ENCODE data around the gene NME1. TPM values are rescaled to one million over a fixed set of nuclear protein-coding genes. Genes with fewer than 3 reads are reported as not detected.
"Not testable (repeated sequence)": the region's sequence is repeated elsewhere in the genome, so short reads cannot be mapped to it uniquely, and the experiment has no call there.

The NME1 gene
- 10 to 100 TPM; 25.9 to 43.9 TPM for total RNA-seq
- long read RNA-seq, transcript NME1-203 (5 exons, 940 nt), result major isoform, 29 of 31 reads
- long read RNA-seq, partial matches to known transcripts, result 1 of 31 reads
- long read RNA-seq, other reads (novel, unspliced or antisense), result 0 of 31 reads

GRCh38 chr17:51153210-51154072 is at the start of gene NME1:
NME1 (plus strand) TSS chr17:51153559; CDS start chr17:51155655, 2,096 bp downstream.
- intact Hi-C loops (cut with DNase I, micrococcal nuclease), result loop anchor here in 1 of 2 donors (2.0 to 10.0 kb wide), 3 partner anchors 36 to 299 kb away; no protein-coding TSS in a partner anchor
- DNase-seq, result peak; percentile 94 to 96
- peak; percentile 93 for ATAC-seq

- ATAC-seq (peak; percentile 27), DNase-seq (no peak)
- intact Hi-C loops (cut with DNase I, micrococcal nuclease), result no loop called here
These were observed 45.6 kb upstream of the NME1 start for GRCh38 chr17:51107778-51108177.

DNA sequence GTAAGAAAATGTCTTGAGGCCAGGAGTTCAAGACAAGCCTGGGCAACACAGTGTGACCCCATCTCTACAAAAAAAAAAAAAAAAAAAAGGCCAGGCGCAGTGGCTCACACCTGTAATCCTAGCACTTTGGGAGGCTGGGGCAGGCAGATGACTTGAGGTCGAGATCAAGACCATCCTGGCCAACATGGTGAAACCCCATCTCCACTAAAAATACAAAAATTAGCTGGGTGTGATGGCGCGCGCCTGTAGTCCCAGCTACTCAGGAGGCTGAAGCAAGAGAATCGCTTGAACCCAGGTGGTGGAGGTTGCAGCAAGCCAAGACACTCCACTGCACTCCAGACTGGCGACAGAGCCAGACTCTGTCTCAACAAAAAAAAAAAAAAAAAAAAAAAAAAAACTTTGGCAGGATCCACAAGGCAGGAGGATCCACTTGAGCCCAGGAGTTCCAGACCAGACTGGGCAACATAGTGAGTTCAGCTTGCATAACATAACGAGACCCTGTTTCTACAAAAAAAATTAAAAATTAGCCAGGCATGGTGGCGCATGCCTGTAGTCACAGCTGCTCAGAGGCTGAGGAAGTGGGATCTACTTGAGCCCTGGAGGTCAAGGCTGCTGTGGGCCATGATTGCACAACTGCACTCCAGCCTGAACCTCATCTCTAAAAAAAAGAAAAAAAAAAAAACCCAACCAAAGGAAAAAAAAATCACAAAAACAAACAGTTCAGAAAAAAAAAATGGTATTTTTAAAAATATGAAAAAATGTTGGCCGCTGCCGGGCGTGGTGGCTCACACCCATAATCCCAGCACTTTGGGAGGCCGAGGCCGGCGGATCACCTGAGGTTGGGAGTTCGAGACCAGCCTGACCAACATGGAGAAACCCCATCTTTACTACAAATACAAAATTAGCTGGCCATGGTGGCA is 40.8 kb upstream of the NME1 start:
- not testable (repeated sequence) for DNase-seq

DNA sequence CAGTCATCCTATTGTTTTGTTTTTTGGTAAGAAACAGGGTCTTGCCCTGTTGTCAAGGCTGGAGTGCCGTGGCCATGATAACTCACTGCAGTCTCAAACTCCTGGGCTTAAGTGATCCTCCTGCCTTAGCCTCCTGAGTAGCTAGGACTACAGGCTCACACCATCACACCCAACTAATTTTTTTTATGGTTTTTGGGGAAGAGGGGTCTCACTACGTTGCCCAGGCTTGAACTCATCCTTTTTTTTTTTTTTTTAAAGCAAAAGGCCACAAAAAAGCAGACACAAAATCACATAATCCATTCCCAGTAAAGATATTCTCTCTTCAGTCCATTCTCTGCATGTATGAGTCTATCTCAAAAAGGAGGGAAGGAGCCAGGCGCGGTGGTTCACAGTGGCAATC is 38.2 kb upstream of the NME1 start:
- intact Hi-C loops (cut with DNase I, micrococcal nuclease), result loop anchor here in 1 of 2 donors (5.0 kb wide), 1 partner anchor 37 kb away; the partner anchor contains the start of gene NME1
- no peak for DNase-seq
- no peak for ATAC-seq

More for the DNA sequence above, 40.8 kb upstream of the NME1 start:
- ATAC-seq, result peak; percentile 21
- intact Hi-C loops (cut with DNase I, micrococcal nuclease), result not testable (repeated sequence)

DNA sequence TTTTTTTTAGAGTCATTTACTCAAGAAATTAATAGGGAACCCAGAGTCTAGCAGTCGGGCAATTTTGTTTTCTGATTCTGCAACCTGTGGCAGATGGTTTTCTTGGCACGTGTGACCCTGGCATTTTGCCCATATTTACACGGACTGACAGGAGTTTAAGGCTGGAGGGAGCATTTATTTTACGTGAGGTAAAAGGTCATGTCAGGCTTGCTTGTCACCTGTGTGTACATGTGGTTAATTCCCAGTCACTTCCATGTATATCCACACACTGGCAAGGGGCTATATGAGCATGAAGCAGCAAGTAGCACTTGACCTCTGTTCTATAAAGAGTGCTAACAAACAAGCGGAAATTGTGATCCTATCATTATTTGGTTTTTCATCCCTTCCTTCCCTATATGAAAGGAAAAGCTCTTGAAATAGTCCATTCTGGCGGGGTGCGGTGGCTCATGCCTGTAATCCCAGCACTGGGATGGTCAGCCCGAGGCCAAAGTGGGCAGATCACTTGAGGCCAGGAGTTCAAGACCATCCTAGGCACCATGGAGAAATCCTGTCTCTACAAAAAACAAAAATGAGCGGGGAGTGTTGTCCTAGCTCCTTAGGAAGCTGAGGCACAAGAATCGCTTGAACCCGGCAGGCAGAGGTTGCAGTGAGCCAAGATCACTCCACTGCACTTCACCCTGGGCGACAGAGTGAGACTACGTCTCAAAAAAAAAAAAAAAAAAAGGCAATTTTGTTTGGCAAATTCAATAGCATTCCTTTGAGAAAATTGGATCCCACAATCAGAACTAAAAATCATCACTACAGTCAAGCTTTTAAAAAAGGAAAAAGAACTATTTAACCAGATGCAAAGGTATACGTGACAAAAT is 34.8 kb upstream of the NME1 start:
- peak; percentile 76 to 81 for DNase-seq
- peak; percentile 25 for ATAC-seq
- intact Hi-C loops (cut with DNase I, micrococcal nuclease), result loop anchor here in 1 of 2 donors (5.0 kb wide), 1 partner anchor 34 kb away; the partner anchor contains the start of gene NME1

DNA sequence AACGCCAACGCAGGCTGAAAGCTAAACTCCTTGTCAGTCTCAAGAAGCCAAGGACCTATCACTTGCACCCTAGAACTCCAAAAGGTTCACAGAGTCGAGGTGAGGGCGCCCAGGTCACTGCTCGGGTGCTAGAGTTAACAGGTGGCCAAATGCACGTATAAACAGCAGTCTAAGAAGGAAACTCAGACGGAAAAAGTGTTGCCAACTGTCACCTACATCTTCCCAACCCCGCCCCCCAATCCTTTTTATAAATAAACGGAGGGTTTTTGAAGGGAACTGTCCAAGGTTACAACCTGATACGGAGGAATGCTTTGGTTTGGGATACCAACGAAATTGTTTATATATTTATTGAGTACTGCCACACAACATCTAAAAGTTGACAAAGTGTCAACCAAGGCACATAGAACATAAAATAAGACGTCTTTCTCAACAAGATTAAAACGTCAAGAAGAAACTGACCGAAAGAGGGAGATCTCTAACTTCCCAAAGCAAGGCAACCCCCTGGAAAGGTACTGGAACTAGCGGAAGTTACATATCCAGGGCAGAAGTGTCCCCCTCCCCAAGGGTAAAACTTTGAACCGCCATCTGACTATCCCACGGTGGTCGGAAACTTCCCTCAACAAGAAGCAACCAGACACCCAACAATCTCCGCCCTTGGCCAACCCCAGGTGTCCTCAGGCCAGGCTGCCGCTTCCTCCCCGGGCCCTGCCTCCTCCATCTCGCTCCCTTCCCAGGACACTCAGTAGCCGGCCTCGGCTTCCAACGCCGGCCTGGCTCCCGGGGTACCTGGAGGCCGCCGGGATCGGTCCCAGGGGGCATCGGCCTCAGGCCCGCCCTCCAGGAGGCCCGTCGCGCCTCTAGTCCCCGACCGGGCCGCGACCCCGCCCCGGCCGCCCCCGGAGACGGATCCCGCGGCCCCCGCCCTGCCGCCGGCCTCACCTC is 33.7 kb upstream of the NME1 start:
- ATAC-seq (peak; percentile 19), DNase-seq (peak; percentile 49 to 63)
- intact Hi-C loops (cut with DNase I, micrococcal nuclease), result loop anchor here in 1 of 2 donors (5.0 kb wide), 1 partner anchor 33 kb away; the partner anchor contains the start of gene NME1

DNA sequence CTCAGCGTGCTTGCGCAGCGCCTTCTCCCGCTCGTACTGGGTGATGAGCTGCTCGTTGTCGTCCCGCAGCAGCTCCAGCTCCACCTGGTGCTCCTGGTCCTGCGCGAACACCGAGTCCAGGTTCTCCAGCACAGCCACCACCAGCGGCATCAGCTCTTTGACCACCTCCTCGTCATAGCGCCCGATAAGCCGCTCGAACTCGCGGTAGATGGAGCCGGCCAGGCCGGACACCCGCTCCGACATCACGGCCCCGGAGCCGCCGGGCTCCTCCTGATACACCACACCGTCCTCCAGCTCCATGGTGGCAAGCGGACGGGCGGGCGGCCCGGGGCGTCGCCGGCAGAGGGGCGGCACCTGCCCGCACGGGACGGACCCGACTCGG is 33.0 kb upstream of the NME1 start:
- ATAC-seq (peak; percentile 29), DNase-seq (peak in 1 of 2 donors; percentile 62)
- intact Hi-C loops (cut with DNase I, micrococcal nuclease), result no loop called here

- intact Hi-C loops (cut with DNase I, micrococcal nuclease), result no loop called here
- DNase-seq (peak; percentile 95 to 96), ATAC-seq (peak; percentile 72)
These were observed 32.4 kb upstream of the NME1 start, which contains the start of gene SPAG9 for GRCh38 chr17:51120739-51121619. SPAG9 (minus strand) TSS chr17:51120868; CDS start chr17:51120656, 212 bp downstream.

GRCh38 chr17:51121620-51122472 is 31.5 kb upstream of the NME1 start:
- peak; percentile 72 for ATAC-seq
- intact Hi-C loops (cut with DNase I, micrococcal nuclease), result no loop called here

GRCh38 chr17:51122473-51123115 is 30.8 kb upstream of the NME1 start:
- ATAC-seq; intact Hi-C loops (cut with DNase I, micrococcal nuclease); DNase-seq: not testable (repeated sequence)

More at GRCh38 chr17:51121620-51122472, 31.5 kb upstream of the NME1 start:
- peak; percentile 88 to 96 for DNase-seq

DNA sequence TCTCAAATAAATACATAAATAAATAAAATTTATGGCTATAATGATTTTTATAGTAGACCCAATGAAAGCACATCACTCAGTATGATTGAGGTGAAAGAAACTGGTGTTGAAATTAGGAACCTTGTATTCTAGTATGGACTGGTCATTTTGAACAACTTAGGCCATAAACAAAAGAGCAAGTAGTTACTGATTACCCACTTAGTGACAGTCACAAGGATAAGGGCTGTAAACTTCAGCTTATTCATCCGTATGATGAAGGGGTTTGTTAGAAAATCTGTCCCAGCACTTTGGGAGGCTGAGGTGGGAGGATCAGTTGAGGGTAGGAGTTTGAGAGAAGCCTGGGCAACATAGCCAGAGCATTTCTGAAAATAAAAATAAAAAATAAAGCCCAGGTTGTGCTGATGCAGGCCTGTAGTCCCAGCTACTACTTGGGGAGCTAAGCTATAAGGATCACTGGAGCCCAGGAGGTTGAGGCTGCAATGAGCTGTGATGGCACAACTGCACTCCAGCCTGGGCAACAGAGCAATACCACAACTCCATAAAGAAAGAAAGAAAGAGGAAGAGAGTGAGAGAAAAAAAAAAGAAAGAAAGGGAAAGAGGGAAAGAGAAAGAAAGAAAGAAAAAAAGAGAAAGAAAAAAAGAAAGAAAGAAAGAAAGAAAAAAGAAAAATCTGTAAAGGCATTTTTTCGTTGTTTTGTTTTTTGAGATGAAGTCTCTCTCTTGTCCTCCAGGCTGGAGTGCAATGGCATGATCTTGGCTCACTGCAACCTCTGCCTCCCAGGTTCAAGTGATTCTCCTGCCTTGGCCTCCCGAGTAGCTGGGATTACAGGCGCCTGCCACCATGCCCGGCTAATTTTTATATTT is 28.5 kb upstream of the NME1 start:
- no peak for DNase-seq
- no peak for ATAC-seq
- intact Hi-C loops (cut with DNase I, micrococcal nuclease), result no loop called here

GRCh38 chr17:51128076-51128475 is 25.3 kb upstream of the NME1 start:
- DNase-seq (no peak), ATAC-seq (no peak)
- intact Hi-C loops (cut with DNase I, micrococcal nuclease), result no loop called here

- intact Hi-C loops (cut with DNase I, micrococcal nuclease), result no loop called here
- DNase-seq, result no peak
These were observed 20.4 kb upstream of the NME1 start for GRCh38 chr17:51132964-51133319.

GRCh38 chr17:51133365-51133764 is 20.0 kb upstream of the NME1 start:
- DNase-seq, result no peak
- intact Hi-C loops (cut with DNase I, micrococcal nuclease), result no loop called here
- ATAC-seq, result no peak

More at GRCh38 chr17:51132964-51133319, 20.4 kb upstream of the NME1 start:
- ATAC-seq, result peak; percentile 65
